Ascending aorta (tissue), 2 donors: ENCODE measurements around the gene BAZ2B. TPM values are rescaled to one million over a fixed set of nuclear protein-coding genes. Genes with fewer than 3 reads are reported as not detected.
"Not testable (repeated sequence)": the region's sequence is repeated elsewhere in the genome, so short reads cannot be mapped to it uniquely, and the experiment has no call there.

ENCODE experiments used
- DNase-seq, 2 donors: peaks; one replicate each; pipeline ENCODE4 v3.0.0-alpha.2; 2019; ENCODE audit warnings: low spot score in 2 of 2
- H3K27ac ChIP-seq, 2 donors: fragments of 200-600 bp; sonication (generic); one replicate each; pipeline ENCODE4 v1.5.1; 2016 to 2017; ENCODE audit warnings: mild to moderate bottlenecking in 1 of 2
- H3K27me3 ChIP-seq: fragments of 200-600 bp; sonication (generic); one replicate; pipeline ENCODE4 v1.5.1; 2017
- H3K36me3 ChIP-seq, 2 donors: fragments of 200-600 bp; sonication (generic); one replicate each; pipeline ENCODE4 v1.5.1; 2016
- H3K4me1 ChIP-seq, 2 donors: fragments of 200-600 bp; sonication (generic); one replicate each; pipeline ENCODE4 v1.5.1; 2016 to 2017; ENCODE audit warnings: mild to moderate bottlenecking in 1 of 2
- H3K4me3 ChIP-seq, 2 donors: fragments of 200-600 bp; sonication (generic); one replicate each; pipeline ENCODE4 v1.5.1; 2016 to 2017; ENCODE audit warnings: mild to moderate bottlenecking in 1 of 2
- H3K9me3 ChIP-seq, 2 donors: fragments of 200-600 bp; sonication (generic); one replicate each; pipeline ENCODE4 v1.5.1; 2016
- intact Hi-C: fragments of 100-400 bp; cut with DNase I; formaldehyde crosslinking; loops from one replicate; pipeline ENCODE4 v1.15.1; 2023
- total RNA-seq: library from RNA; depleted of rRNA; stranded (reverse); fragments of >200 nt; gene quantifications from one replicate; pipeline ENCODE4 v1.1.0, GENCODE V29; 2016
- TF ChIP-seq, protein P1 (sequence below), 3 experiments: fragments of 200-600 bp in 2 of 3; fragments of 450-650 bp in 1 of 3; sonication (generic) in 2 of 3; IDR thresholded peaks; one replicate each; pipeline ENCODE4 v1.5.1; 2016 to 2019; ENCODE audit warnings: antibody characterized with exemption in 3 of 3, mild to moderate bottlenecking in 1 of 3, moderate library complexity in 1 of 3

The BAZ2B gene
- total RNA-seq, 1 donor from 2014 or later: 30.8 TPM

GRCh38 chr2:159639071-159639470, 22.7 kb upstream of the BAZ2B start:
- H3K27ac ChIP-seq: no peak overlapping the region
- no peak overlapping the region for H3K4me3 ChIP-seq
- DNase-seq: no peak
- H3K36me3 ChIP-seq: no peaks in the 10 kb centered on the region
- H3K27me3 ChIP-seq: no peaks in the 10 kb centered on the region
- H3K9me3 ChIP-seq: peaks cover 0 to 8% of the 10 kb centered on the region in 2 donors
- intact Hi-C loops: no loop called here
- TF ChIP-seq, protein P1, sequence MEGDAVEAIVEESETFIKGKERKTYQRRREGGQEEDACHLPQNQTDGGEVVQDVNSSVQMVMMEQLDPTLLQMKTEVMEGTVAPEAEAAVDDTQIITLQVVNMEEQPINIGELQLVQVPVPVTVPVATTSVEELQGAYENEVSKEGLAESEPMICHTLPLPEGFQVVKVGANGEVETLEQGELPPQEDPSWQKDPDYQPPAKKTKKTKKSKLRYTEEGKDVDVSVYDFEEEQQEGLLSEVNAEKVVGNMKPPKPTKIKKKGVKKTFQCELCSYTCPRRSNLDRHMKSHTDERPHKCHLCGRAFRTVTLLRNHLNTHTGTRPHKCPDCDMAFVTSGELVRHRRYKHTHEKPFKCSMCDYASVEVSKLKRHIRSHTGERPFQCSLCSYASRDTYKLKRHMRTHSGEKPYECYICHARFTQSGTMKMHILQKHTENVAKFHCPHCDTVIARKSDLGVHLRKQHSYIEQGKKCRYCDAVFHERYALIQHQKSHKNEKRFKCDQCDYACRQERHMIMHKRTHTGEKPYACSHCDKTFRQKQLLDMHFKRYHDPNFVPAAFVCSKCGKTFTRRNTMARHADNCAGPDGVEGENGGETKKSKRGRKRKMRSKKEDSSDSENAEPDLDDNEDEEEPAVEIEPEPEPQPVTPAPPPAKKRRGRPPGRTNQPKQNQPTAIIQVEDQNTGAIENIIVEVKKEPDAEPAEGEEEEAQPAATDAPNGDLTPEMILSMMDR (IDR thresholded peaks at IDR 0.05): no peak
- H3K4me1 ChIP-seq: no peaks in the 10 kb centered on the region

DNA sequence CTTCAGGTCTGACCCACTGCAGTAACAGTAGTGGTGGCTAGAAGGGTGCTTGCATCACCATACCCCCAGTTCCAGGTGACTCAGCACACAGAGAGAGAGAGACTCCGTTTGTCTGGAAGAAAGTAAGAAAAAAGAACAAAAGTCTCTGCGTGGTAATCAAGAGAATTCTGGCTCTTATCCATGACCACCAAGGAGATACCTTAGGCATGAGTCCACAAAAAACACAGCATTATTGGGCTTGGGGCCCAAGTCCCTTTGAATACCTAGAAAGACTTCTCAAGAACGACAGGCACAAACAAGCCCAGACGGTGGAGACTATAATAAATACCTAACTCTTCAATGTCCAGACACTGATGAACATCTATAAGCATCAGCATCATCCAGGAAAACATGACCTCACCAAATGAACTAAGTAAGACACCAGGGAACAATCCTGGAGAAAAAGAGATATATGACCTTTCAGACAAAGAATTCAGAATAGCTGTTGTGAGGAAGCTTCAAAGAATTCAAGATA, 21.7 kb upstream of the BAZ2B start:
- no peaks in the 10 kb centered on the region for H3K27me3 ChIP-seq
- intact Hi-C loops: no loop called here
- no peak overlapping the region for H3K27ac ChIP-seq
- peaks cover 0 to 8% of the 10 kb centered on the region in 2 donors for H3K9me3 ChIP-seq
- H3K4me1 ChIP-seq: no peaks in the 10 kb centered on the region
- TF ChIP-seq, protein P1 (IDR thresholded peaks at IDR 0.05): no peak
- no peak for DNase-seq
- no peaks in the 10 kb centered on the region for H3K36me3 ChIP-seq
- no peak overlapping the region for H3K4me3 ChIP-seq

DNA sequence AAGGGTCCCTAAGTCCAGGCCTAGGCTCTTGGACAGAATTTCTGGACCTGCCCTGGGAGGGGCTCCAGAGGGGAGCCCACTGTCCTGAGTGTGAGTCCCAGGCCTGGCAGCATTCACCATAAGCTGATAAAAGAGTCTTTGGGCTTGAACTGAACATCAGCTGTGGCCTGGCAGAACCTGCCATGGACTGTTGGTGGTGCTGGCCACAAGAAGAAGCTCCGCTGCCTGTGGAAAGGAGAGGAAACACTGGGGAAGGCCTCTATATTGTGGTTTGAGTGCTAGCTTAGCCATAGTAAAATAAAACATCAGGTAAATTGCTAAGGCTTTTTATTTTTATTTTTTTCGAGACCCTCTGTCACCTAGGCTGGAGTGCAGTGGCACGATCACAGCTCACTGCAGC, 20.9 kb upstream of the BAZ2B start:
- no peak for DNase-seq
- TF ChIP-seq, protein P1 (IDR thresholded peaks at IDR 0.05): no peak
- Histone ChIP-seq H3K4me3 (no peak overlapping the region), H3K9me3 (peaks cover 0 to 8% of the 10 kb centered on the region in 2 donors), H3K36me3 (no peaks in the 10 kb centered on the region), H3K27me3 (no peaks in the 10 kb centered on the region), H3K4me1 (no peaks in the 10 kb centered on the region), H3K27ac (no peak overlapping the region)
- intact Hi-C loops: no loop called here

DNA sequence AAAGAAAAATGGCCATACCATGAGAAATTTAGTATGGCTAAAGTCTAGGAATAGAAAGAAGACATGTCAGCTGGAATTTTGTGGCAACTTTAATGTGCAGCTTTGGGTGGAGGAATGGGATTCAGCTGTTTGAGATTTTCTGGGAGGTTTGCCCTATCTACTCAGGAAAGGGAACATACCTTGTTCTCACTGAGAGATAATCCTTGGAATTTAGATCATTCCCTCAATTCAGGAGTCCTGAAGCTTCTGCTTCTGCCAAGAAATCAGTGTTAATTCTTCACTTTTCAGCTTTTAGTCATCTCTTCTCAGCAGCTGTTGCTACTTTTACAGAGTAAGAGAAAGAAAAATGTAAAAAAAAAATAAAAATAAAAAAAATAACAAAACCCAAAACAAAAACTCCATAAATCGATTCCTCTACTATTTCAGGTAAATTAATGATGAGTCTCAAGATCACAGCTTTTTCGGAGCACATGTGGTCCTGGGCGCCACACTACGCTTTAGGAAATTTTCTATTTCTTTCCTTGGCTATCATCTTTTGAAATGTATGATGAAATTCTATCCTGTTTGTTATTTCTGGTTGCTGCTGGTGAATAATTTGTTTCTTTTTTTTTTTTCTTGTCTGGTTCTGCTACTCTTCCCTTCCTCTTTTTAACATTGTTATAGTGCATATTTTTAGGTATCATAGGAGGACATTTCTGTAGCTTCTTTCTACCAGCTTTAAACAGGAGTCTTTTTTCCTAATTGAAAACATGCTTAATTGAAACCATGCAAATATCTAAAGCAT, 18.9 kb upstream of the BAZ2B start:
- H3K27ac ChIP-seq: no peak overlapping the region
- no peaks in the 10 kb centered on the region for H3K4me1 ChIP-seq
- H3K27me3 ChIP-seq: no peaks in the 10 kb centered on the region
- no peak for DNase-seq
- intact Hi-C loops: no loop called here
- H3K4me3 ChIP-seq: no peak overlapping the region
- H3K9me3 ChIP-seq: peaks cover 0 to 8% of the 10 kb centered on the region in 2 donors
- no peaks in the 10 kb centered on the region for H3K36me3 ChIP-seq
- TF ChIP-seq, protein P1 (IDR thresholded peaks at IDR 0.05): no peak

GRCh38 chr2:159633219-159633618, 16.9 kb upstream of the BAZ2B start:
- no peaks in the 10 kb centered on the region for H3K9me3 ChIP-seq
- no peak for DNase-seq
- no peak overlapping the region for H3K27ac ChIP-seq
- H3K4me3 ChIP-seq: no peak overlapping the region
- H3K27me3 ChIP-seq: no peaks in the 10 kb centered on the region
- no peaks in the 10 kb centered on the region for H3K36me3 ChIP-seq
- TF ChIP-seq, protein P1 (IDR thresholded peaks at IDR 0.05): no peak
- intact Hi-C loops: no loop called here
- H3K4me1 ChIP-seq: no peaks in the 10 kb centered on the region

DNA sequence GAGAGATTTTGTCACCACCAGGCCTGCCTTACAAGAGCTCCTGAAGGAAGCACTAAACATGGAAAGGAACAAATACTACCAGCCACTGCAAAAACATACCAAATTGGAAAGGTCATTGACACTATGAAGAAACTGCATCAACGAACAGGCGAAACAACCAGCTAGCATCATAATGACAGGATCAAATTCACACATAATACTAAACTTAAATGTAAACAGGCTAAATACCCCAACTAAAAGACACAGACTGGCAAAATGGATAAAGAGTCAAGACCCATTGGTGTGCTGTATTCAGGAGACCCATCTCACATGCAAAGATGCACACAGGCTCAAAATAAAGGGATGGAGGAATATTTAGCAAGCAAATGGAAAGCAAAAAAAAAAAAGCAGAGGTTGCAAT, 9.3 kb upstream of the BAZ2B start:
- intact Hi-C loops, H3K27me3 ChIP-seq, DNase-seq, H3K9me3 ChIP-seq, H3K4me1 ChIP-seq, H3K4me3 ChIP-seq, H3K36me3 ChIP-seq, H3K27ac ChIP-seq: not testable (repeated sequence)
